Caco-2 (cell line): ENCODE results near the gene NOM1. TPM values are rescaled to one million over a fixed set of nuclear protein-coding genes. Genes with fewer than 3 reads are reported as not detected.

Experiments
- BruUV-seq: library from RNA; stranded (reverse); fragments of 400-500 nt; replicated peaks from 2 replicates; lab custom pipeline; 2021; lab: Mats Ljungman, UMichigan
- CTCF ChIA-PET: fragments of 300-600 bp; sonication (Branson Sonifier 250); formaldehyde crosslinking; loops from one replicate; lab custom pipeline; 2022; ENCODE audit warnings: antibody characterized with exemption; lab: Charles Lee
- POLR2A ChIA-PET: fragments of 300-600 bp; sonication (Branson Sonifier 250); formaldehyde crosslinking; loops from one replicate; lab custom pipeline; 2022; ENCODE audit warnings: antibody characterized with exemption; lab: Charles Lee
- DNase-seq, 2 experiments: peaks; one replicate each; pipeline versions ENCODE4 v3.0.0 to v3.0.0-alpha.2; 2020 to 2022
- H3K27me3 ChIP-seq: replicated peaks from 2 replicates; pipeline ENCODE4 v1.6.0; 2011; ENCODE audit warnings: low read length; ENCODE audit not compliant: control insufficient read depth, insufficient read depth
- H3K36me3 ChIP-seq: 2 replicates; pipeline ENCODE4 v1.5.1; 2011; ENCODE audit warnings: low read length; ENCODE audit not compliant: control insufficient read depth, insufficient read depth
- H3K4me1 ChIP-seq: fragments of 250-450 bp; sonication (Bioruptor Pico); 2 replicates; pipeline ENCODE4 v1.5.1; 2020; ENCODE audit warnings: mild to moderate bottlenecking
- H3K4me3 ChIP-seq: 2 replicates; pipeline ENCODE4 v1.5.1; 2011; ENCODE audit warnings: low read depth, mild to moderate bottlenecking, control low read depth, low read length
- H3K9me3 ChIP-seq: fragments of 250-450 bp; sonication (Bioruptor Pico); 2 replicates; pipeline ENCODE4 v1.5.1; 2020; ENCODE audit warnings: mild to moderate bottlenecking, moderate library complexity
- H3K27ac Mint-ChIP-seq: one replicate; pipeline ENCODE4 v1.8.0; 2022; ENCODE audit warnings: mixed read lengths; ENCODE audit not compliant: unreplicated experiment
- H3K27me3 Mint-ChIP-seq: one replicate; pipeline ENCODE4 v1.8.0; 2022; ENCODE audit warnings: mixed read lengths; ENCODE audit not compliant: insufficient read depth, unreplicated experiment
- H3K36me3 Mint-ChIP-seq: one replicate; pipeline ENCODE4 v1.8.0; 2022; ENCODE audit warnings: mild to moderate bottlenecking, mixed read lengths; ENCODE audit not compliant: insufficient read depth, unreplicated experiment
- H3K4me1 Mint-ChIP-seq: one replicate; pipeline ENCODE4 v1.8.0; 2022; ENCODE audit warnings: low read depth, mixed read lengths; ENCODE audit not compliant: unreplicated experiment
- H3K4me3 Mint-ChIP-seq: one replicate; pipeline ENCODE4 v1.8.0; 2022; ENCODE audit warnings: mild to moderate bottlenecking, moderate library complexity, mixed read lengths; ENCODE audit not compliant: unreplicated experiment
- H3K9me3 Mint-ChIP-seq: one replicate; pipeline ENCODE4 v1.8.0; 2022; ENCODE audit warnings: mixed read lengths; ENCODE audit not compliant: unreplicated experiment
- intact Hi-C: fragments of 100-400 bp; cut with micrococcal nuclease; formaldehyde crosslinking; loops from one replicate; pipeline ENCODE4 v1.10.0; 2022; ENCODE audit not compliant: unreplicated experiment
- total RNA-seq: library from RNA; stranded (reverse); gene quantifications from 2 replicates; pipeline ENCODE4 v1.2.3, GENCODE V29; 2022
- TF ChIP-seq, protein P1 (sequence below), 2 experiments: fragments of 200-600 bp in 1 of 2; IDR thresholded peaks; 1 replicate in 1 of 2; 2 replicates in 1 of 2; pipeline versions ENCODE4 v1.5.1 to v1.8.0; 2011 to 2022; ENCODE audit warnings: antibody characterized with exemption in 1 of 2, control low read depth in 1 of 2, inconsistent platforms in 1 of 2, low read depth in 1 of 2, low read length in 1 of 2, mild to moderate bottlenecking in 1 of 2, moderate library complexity in 1 of 2; ENCODE audit not compliant: insufficient read depth in 1 of 2, severe bottlenecking in 1 of 2, unreplicated experiment in 1 of 2

Gene NOM1
- total RNA-seq, 1 experiment from 2014 or later, result 37.7 TPM

- H3K4me1 ChIP-seq, result peaks cover 27% of the 10 kb centered on the region
- no peak overlapping the region for H3K4me3 ChIP-seq
- CTCF ChIA-PET, result interaction anchor here (2.1 kb wide), 1 partner anchor 121 kb away, joined by 7 read pairs; no protein-coding TSS in a partner anchor
- POLR2A ChIA-PET, result interaction anchor here (1.8 kb wide), 1 partner anchor 8 kb away, joined by 4 read pairs; no protein-coding TSS in a partner anchor
- peaks cover 28% of the 10 kb centered on the region for H3K36me3 Mint-ChIP-seq
- TF ChIP-seq, protein P1, sequence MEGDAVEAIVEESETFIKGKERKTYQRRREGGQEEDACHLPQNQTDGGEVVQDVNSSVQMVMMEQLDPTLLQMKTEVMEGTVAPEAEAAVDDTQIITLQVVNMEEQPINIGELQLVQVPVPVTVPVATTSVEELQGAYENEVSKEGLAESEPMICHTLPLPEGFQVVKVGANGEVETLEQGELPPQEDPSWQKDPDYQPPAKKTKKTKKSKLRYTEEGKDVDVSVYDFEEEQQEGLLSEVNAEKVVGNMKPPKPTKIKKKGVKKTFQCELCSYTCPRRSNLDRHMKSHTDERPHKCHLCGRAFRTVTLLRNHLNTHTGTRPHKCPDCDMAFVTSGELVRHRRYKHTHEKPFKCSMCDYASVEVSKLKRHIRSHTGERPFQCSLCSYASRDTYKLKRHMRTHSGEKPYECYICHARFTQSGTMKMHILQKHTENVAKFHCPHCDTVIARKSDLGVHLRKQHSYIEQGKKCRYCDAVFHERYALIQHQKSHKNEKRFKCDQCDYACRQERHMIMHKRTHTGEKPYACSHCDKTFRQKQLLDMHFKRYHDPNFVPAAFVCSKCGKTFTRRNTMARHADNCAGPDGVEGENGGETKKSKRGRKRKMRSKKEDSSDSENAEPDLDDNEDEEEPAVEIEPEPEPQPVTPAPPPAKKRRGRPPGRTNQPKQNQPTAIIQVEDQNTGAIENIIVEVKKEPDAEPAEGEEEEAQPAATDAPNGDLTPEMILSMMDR (IDR thresholded peaks at IDR 0.05; ENCODE audit: insufficient read depth in 1 of 2, low read depth in 1 of 2, low read length in 1 of 2, severe bottlenecking in 1 of 2, unreplicated experiment in 1 of 2), result no peak
- H3K4me1 Mint-ChIP-seq, result peaks cover 31% of the 10 kb centered on the region
- H3K36me3 ChIP-seq, result no peaks in the 10 kb centered on the region
- intact Hi-C loops, result loop anchor here (1.0 to 2.0 kb wide), 3 partner anchors 16 to 32 kb away; no protein-coding TSS in a partner anchor
- BruUV-seq, result no TSS peak
- no peaks in the 10 kb centered on the region for H3K27me3 ChIP-seq
- peak overlapping the region; percentile 90 for H3K27ac Mint-ChIP-seq
- peak in 1 of 2 experiments; percentile 22 for DNase-seq
- H3K9me3 ChIP-seq, result no peaks in the 10 kb centered on the region
- no peaks in the 10 kb centered on the region for H3K9me3 Mint-ChIP-seq
- peak overlapping the region; percentile 63 for H3K4me3 Mint-ChIP-seq
- H3K27me3 Mint-ChIP-seq, result no peaks in the 10 kb centered on the region
Observed at GRCh38 chr7:157014635-157015555, 65.4 kb downstream of the NOM1 start.

- no TSS peak for BruUV-seq
- peaks cover 27% of the 10 kb centered on the region for H3K4me1 ChIP-seq
- no peaks in the 10 kb centered on the region for H3K9me3 ChIP-seq
- DNase-seq, result peak in 1 of 2 experiments; percentile 15
- H3K4me3 ChIP-seq, result no peak overlapping the region
- H3K4me3 Mint-ChIP-seq, result no peak overlapping the region
- no peaks in the 10 kb centered on the region for H3K36me3 ChIP-seq
- H3K27ac Mint-ChIP-seq, result no peak overlapping the region
- no peaks in the 10 kb centered on the region for H3K27me3 Mint-ChIP-seq
- H3K9me3 Mint-ChIP-seq, result no peaks in the 10 kb centered on the region
- H3K27me3 ChIP-seq, result no peaks in the 10 kb centered on the region
- peaks cover 27% of the 10 kb centered on the region for H3K36me3 Mint-ChIP-seq
- intact Hi-C loops, result no loop called here
- TF ChIP-seq, protein P1 (IDR thresholded peaks at IDR 0.05; ENCODE audit: insufficient read depth in 1 of 2, low read depth in 1 of 2, low read length in 1 of 2, severe bottlenecking in 1 of 2, unreplicated experiment in 1 of 2), result no peak
- ChIA-PET CTCF (no interaction called here), POLR2A (no interaction called here)
- H3K4me1 Mint-ChIP-seq, result peaks cover 31% of the 10 kb centered on the region
Observed at GRCh38 chr7:157016024-157016351, 66.5 kb downstream of the NOM1 start.

GRCh38 chr7:157016352-157017041, 67.0 kb downstream of the NOM1 start:
- TF ChIP-seq, protein P1 (IDR thresholded peaks at IDR 0.05; ENCODE audit: insufficient read depth in 1 of 2, low read depth in 1 of 2, low read length in 1 of 2, severe bottlenecking in 1 of 2, unreplicated experiment in 1 of 2), result no peak
- BruUV-seq, result no TSS peak
- H3K36me3 ChIP-seq, result no peaks in the 10 kb centered on the region
- intact Hi-C loops, result no loop called here
- no peak overlapping the region for H3K27ac Mint-ChIP-seq
- peaks cover 30% of the 10 kb centered on the region for H3K4me1 Mint-ChIP-seq
- ChIA-PET CTCF (no interaction called here), POLR2A (interaction anchor here (0.6 kb wide), 1 partner anchor 9 kb away, joined by 4 read pairs; no protein-coding TSS in a partner anchor)
- no peaks in the 10 kb centered on the region for H3K9me3 ChIP-seq
- H3K4me3 Mint-ChIP-seq, result no peak overlapping the region
- peak in 1 of 2 experiments; percentile 26 for DNase-seq
- no peaks in the 10 kb centered on the region for H3K9me3 Mint-ChIP-seq
- no peaks in the 10 kb centered on the region for H3K27me3 Mint-ChIP-seq
- peaks cover 27% of the 10 kb centered on the region for H3K4me1 ChIP-seq
- H3K27me3 ChIP-seq, result no peaks in the 10 kb centered on the region
- peaks cover 22% of the 10 kb centered on the region for H3K36me3 Mint-ChIP-seq
- H3K4me3 ChIP-seq, result no peak overlapping the region
